ENCODE data around the gene ACBD6.

GRCh38 chr1:180269645-180270529 is 232.5 kb downstream of the ACBD6 start:
- no peak for TF ChIP-seq POLR2A (IDR thresholded peaks at IDR 0.05; ENCODE audit: low read length)
- no peak for TF ChIP-seq GATA1 (IDR thresholded peaks at IDR 0.05; ENCODE audit: low read depth, low read length)

Data from erythroblast (primary cell).